GM18505 (cell line): ENCODE measurements around the gene ANXA10.

Experiments used
- ATAC-seq: cut with Tn5 transposase; IDR thresholded peaks from one replicate; pipeline ENCODE4 v1.9.1; 2021; ENCODE audit not compliant: unreplicated experiment
- POLR2A ChIP-seq: IDR thresholded peaks from 4 replicates; pipeline ENCODE4 v1.6.1; 2011; ENCODE audit warnings: borderline replicate concordance; ENCODE audit not compliant: insufficient read depth, insufficient read length; ENCODE audit errors: extremely low read depth

Gene ANXA10

GRCh38 chr4:168153596-168154440 is 61.5 kb downstream of the ANXA10 start:
- ATAC-seq, result peak; percentile 87
- no peak for TF ChIP-seq POLR2A

- no peak for ATAC-seq
- TF ChIP-seq POLR2A, result no peak
Observed at GRCh38 chr4:168154546-168155277, 62.4 kb downstream of the ANXA10 start.

GRCh38 chr4:168162604-168163003 is 70.3 kb downstream of the ANXA10 start:
- no peak for ATAC-seq

GRCh38 chr4:168163106-168163505 is 70.8 kb downstream of the ANXA10 start:
- ATAC-seq, result no peak
- TF ChIP-seq POLR2A, result no peak

More at GRCh38 chr4:168162604-168163003, 70.3 kb downstream of the ANXA10 start:
- no peak for TF ChIP-seq POLR2A

- TF ChIP-seq POLR2A, result no peak
- no peak for ATAC-seq
Observed at GRCh38 chr4:168164045-168164444, 71.7 kb downstream of the ANXA10 start.

- ATAC-seq, result no peak
- no peak for TF ChIP-seq POLR2A
Observed at GRCh38 chr4:168164915-168165548, 72.7 kb downstream of the ANXA10 start.

- no peak for TF ChIP-seq POLR2A
- ATAC-seq, result no peak
Observed at GRCh38 chr4:168167714-168168284, 75.5 kb downstream of the ANXA10 start.

GRCh38 chr4:168174308-168174707 is 82.0 kb downstream of the ANXA10 start:
- no peak for TF ChIP-seq POLR2A
- ATAC-seq, result no peak

- no peak for TF ChIP-seq POLR2A
Observed at GRCh38 chr4:168177546-168178149, 85.3 kb downstream of the ANXA10 start.

GRCh38 chr4:168183717-168184571 is 91.6 kb downstream of the ANXA10 start:
- ATAC-seq, result no peak

More at GRCh38 chr4:168177546-168178149, 85.3 kb downstream of the ANXA10 start:
- no peak for ATAC-seq

GRCh38 chr4:168188754-168189153 is 96.4 kb downstream of the ANXA10 start:
- no peak for TF ChIP-seq POLR2A
- peak; percentile 79 for ATAC-seq

More at GRCh38 chr4:168183717-168184571, 91.6 kb downstream of the ANXA10 start:
- TF ChIP-seq POLR2A, result no peak

- ATAC-seq, result no peak
- no peak for TF ChIP-seq POLR2A
Observed at GRCh38 chr4:168197926-168198325, 105.6 kb downstream of the ANXA10 start.
